ENCODE data around the gene LILRA6. TPM values are rescaled to one million over a fixed set of nuclear protein-coding genes. Genes with fewer than 3 reads are reported as not detected.
"Not testable (repeated sequence)": the region's sequence is repeated elsewhere in the genome, so short reads cannot be mapped to it uniquely, and the experiment has no call there.

LILRA6 gene
- total and polyA plus RNA-seq, 10 donors, result 1.2 to 77.5 (median 31.5) TPM

- Histone ChIP-seq H3K4me1 (peaks cover 5 to 89% (median 56%) of the 10 kb centered on the region in 6 donors), H3K27me3 (replicated peaks in 1 of 7) (peaks cover 0 to 53% (median 3%) of the 10 kb centered on the region in 7 donors), H3K4me3 (peak overlapping the region in 1 of 8 donors; percentile 19), H3K36me3 (peaks cover 0 to 17% (median 0%) of the 10 kb centered on the region in 6 donors), H3K27ac (peak overlapping the region in 7 of 8 donors; percentile 44 to 96 (median 84)), H3K9me3 (no peaks in the 10 kb centered on the region)
- intact Hi-C loops (cut with DNase I; ENCODE audit: low total_unique reads), result no loop called here
- DNase-seq, result no peak
- WGBS, 5 donors, result 23 to 30% (median 28%) methylated on average over 9 of the region's 9 CpGs
- TF ChIP-seq POLR2AphosphoS5 (IDR thresholded peaks at IDR 0.05) (peak in 1 of 3 donors; percentile 32), CTCF (IDR thresholded peaks at IDR 0.05 in 8 of 11, conservative IDR thresholded peaks at IDR 0.05 in 3 of 11) (no peak)
Observed at GRCh38 chr19:54282686-54283470, 40.3 kb upstream of the LILRA6 start.

- whole genome bisulfite sequencing, 5 donors, result 68 to 88% (median 77%) methylated on average over 5 of the region's 5 CpGs
- H3K4me1 ChIP-seq, result peaks cover 5 to 85% (median 53%) of the 10 kb centered on the region in 6 donors
- H3K4me3 ChIP-seq, result peak overlapping the region in 1 of 8 donors; percentile 2
- H3K9me3 ChIP-seq; intact Hi-C loops (cut with DNase I; ENCODE audit: low total_unique reads); DNase-seq: not testable (repeated sequence)
- H3K36me3 ChIP-seq, result peaks cover 0 to 29% (median 0%) of the 10 kb centered on the region in 6 donors
- H3K27ac ChIP-seq, result peak overlapping the region in 6 of 8 donors; percentile 83 to 96 (median 89)
- H3K27me3 ChIP-seq (replicated peaks in 1 of 7), result peaks cover 0 to 63% (median 3%) of the 10 kb centered on the region in 7 donors
Observed at GRCh38 chr19:54281729-54282075, 39.1 kb upstream of the LILRA6 start.

- Histone ChIP-seq H3K27me3 (replicated peaks in 1 of 7) (peaks cover 0 to 68% (median 3%) of the 10 kb centered on the region in 7 donors), H3K36me3 (peaks cover 0 to 34% (median 0%) of the 10 kb centered on the region in 6 donors), H3K4me3 (peak within 1 kb of the TSS in 7 of 8 donors; percentile 9 to 62 (median 36)), H3K9me3 (no peaks in the 10 kb centered on the region), H3K27ac (peak within 1 kb of the TSS in 7 of 8 donors; percentile 77 to 96 (median 89)), H3K4me1 (peaks cover 5 to 80% (median 48%) of the 10 kb centered on the region in 6 donors)
- TF ChIP-seq CTCF (IDR thresholded peaks at IDR 0.05 in 8 of 11, conservative IDR thresholded peaks at IDR 0.05 in 3 of 11) (no peak), POLR2A (IDR thresholded peaks at IDR 0.05) (no peak), POLR2AphosphoS5 (IDR thresholded peaks at IDR 0.05) (no peak)
- no peak for DNase-seq
- intact Hi-C loops (cut with DNase I; ENCODE audit: low total_unique reads), result no loop called here
- 47 to 51% (median 48%) methylated on average over 12 of the region's 12 CpGs for WGBS, 5 donors
Observed at GRCh38 chr19:54281007-54281728, 38.6 kb upstream of the LILRA6 start, which contains the start of gene LILRB2. LILRB2 (minus strand) TSS chr19:54281110; CDS start chr19:54280496, 614 bp downstream.

GRCh38 chr19:54280441-54280840 lies 37.9 kb upstream of the LILRA6 start:
- intact Hi-C loops (cut with DNase I; ENCODE audit: low total_unique reads), result not testable (repeated sequence)
- peak; percentile 84 for DNase-seq
- peak overlapping the region in 7 of 8 donors; percentile 77 to 96 (median 89) for H3K27ac ChIP-seq

GRCh38 chr19:54280025-54280424 lies 37.4 kb upstream of the LILRA6 start:
- WGBS, 5 donors, result 23 to 86% (median 39%) methylated on average over 1 to 4 of the region's 4 CpGs
- peak overlapping the region in 7 of 8 donors; percentile 77 to 96 (median 89) for H3K27ac ChIP-seq
- intact Hi-C loops (cut with DNase I; ENCODE audit: low total_unique reads), result not testable (repeated sequence)

More at GRCh38 chr19:54280441-54280840, 37.9 kb upstream of the LILRA6 start:
- Histone ChIP-seq H3K27me3 (replicated peaks in 1 of 7) (peaks cover 0 to 74% (median 3%) of the 10 kb centered on the region in 7 donors), H3K4me1 (peaks cover 5 to 79% (median 44%) of the 10 kb centered on the region in 6 donors), H3K4me3 (peak overlapping the region in 7 of 8 donors; percentile 9 to 62 (median 36)), H3K36me3 (peaks cover 0 to 42% (median 0%) of the 10 kb centered on the region in 6 donors)
- not testable (repeated sequence) for H3K9me3 ChIP-seq
- TF ChIP-seq POLR2AphosphoS5 (IDR thresholded peaks at IDR 0.05), result peak in 1 of 3 donors; percentile 51
- 5 to 31% (median 24%) methylated on average over 4 to 10 of the region's 10 CpGs for WGBS, 5 donors

More at GRCh38 chr19:54280025-54280424, 37.4 kb upstream of the LILRA6 start:
- not testable (repeated sequence) for H3K9me3 ChIP-seq, DNase-seq
- peaks cover 0 to 79% (median 3%) of the 10 kb centered on the region in 7 donors for H3K27me3 ChIP-seq (replicated peaks in 1 of 7)
- H3K4me3 ChIP-seq, result peak overlapping the region in 7 of 8 donors; percentile 9 to 62 (median 36)
- peaks cover 0 to 46% (median 0%) of the 10 kb centered on the region in 6 donors for H3K36me3 ChIP-seq
- peaks cover 5 to 78% (median 40%) of the 10 kb centered on the region in 6 donors for H3K4me1 ChIP-seq
